ENCODE results near the gene CRTC3. TPM values are rescaled to one million over a fixed set of nuclear protein-coding genes. Genes with fewer than 3 reads are reported as not detected.

The CRTC3 gene
- total RNA-seq, 1 experiment from 2014 or later = 17.5 TPM

DNA sequence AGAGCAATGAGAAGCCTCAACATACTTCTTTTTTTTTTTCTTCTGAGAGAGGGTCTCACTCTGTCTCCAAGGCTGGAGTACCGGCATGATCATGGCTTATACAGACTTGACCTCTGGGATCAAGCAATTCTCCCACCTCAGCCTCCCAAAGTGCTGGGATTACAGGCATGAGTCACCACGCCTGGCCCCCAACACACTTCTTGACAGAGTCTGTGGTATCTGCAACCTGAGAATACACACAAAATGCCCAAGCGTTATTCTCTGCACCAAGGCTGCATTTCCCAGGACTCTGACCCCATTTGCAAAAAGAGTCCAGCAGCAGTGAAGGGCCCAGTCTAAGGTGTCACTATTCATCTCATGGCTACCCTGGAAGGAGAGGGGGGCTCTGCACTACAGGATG is 144.8 kb downstream of the CRTC3 start:
- no peak overlapping the region for H3K27ac Mint-ChIP-seq (ENCODE audit: unreplicated experiment)
- DNase-seq = no peak
- H3K27me3 Mint-ChIP-seq (ENCODE audit: unreplicated experiment) = peaks cover 51% of the 10 kb centered on the region
- H3K9me3 Mint-ChIP-seq (ENCODE audit: low read depth, unreplicated experiment) = no peaks in the 10 kb centered on the region
- intact Hi-C loops (cut with micrococcal nuclease; ENCODE audit: unreplicated experiment) = no loop called here
- H3K4me3 Mint-ChIP-seq (ENCODE audit: low read depth, unreplicated experiment) = no peak overlapping the region
- no peaks in the 10 kb centered on the region for H3K4me1 Mint-ChIP-seq (ENCODE audit: low read depth, unreplicated experiment)
- CTCF ChIA-PET = no interaction called here
- H3K36me3 Mint-ChIP-seq (ENCODE audit: insufficient read depth, unreplicated experiment) = no peaks in the 10 kb centered on the region
- TF ChIP-seq, protein P1, sequence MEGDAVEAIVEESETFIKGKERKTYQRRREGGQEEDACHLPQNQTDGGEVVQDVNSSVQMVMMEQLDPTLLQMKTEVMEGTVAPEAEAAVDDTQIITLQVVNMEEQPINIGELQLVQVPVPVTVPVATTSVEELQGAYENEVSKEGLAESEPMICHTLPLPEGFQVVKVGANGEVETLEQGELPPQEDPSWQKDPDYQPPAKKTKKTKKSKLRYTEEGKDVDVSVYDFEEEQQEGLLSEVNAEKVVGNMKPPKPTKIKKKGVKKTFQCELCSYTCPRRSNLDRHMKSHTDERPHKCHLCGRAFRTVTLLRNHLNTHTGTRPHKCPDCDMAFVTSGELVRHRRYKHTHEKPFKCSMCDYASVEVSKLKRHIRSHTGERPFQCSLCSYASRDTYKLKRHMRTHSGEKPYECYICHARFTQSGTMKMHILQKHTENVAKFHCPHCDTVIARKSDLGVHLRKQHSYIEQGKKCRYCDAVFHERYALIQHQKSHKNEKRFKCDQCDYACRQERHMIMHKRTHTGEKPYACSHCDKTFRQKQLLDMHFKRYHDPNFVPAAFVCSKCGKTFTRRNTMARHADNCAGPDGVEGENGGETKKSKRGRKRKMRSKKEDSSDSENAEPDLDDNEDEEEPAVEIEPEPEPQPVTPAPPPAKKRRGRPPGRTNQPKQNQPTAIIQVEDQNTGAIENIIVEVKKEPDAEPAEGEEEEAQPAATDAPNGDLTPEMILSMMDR (IDR thresholded peaks at IDR 0.05; ENCODE audit: unreplicated experiment) = no peak
- no TSS peak for BruUV-seq (replicated peaks)

DNA sequence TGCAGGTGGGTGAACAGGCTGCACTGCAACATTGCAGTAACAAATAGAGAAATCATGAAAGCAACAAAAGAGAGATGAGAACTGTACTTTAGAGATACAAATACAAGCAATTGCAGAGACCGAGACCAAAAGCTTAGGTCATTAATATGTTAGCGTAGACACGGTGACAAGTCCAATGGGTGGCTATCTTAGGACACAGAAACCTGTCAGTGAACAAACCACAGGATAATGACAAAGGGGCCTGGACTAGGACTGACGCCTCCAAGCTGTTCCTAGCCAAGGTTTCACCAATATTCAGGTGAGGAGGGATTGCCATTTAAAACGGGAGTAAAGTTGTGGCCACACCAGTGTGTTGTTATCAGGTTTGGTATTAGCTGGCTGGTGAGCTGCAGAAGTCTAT is 145.7 kb downstream of the CRTC3 start:
- no peaks in the 10 kb centered on the region for H3K36me3 Mint-ChIP-seq (ENCODE audit: insufficient read depth, unreplicated experiment)
- H3K4me1 Mint-ChIP-seq (ENCODE audit: low read depth, unreplicated experiment) = no peaks in the 10 kb centered on the region
- H3K9me3 Mint-ChIP-seq (ENCODE audit: low read depth, unreplicated experiment) = no peaks in the 10 kb centered on the region
- peaks cover 42% of the 10 kb centered on the region for H3K27me3 Mint-ChIP-seq (ENCODE audit: unreplicated experiment)
- CTCF ChIA-PET = no interaction called here
- no TSS peak for BruUV-seq (replicated peaks)
- H3K4me3 Mint-ChIP-seq (ENCODE audit: low read depth, unreplicated experiment) = no peak overlapping the region
- DNase-seq = no peak
- intact Hi-C loops (cut with micrococcal nuclease; ENCODE audit: unreplicated experiment) = no loop called here
- TF ChIP-seq, protein P1 (IDR thresholded peaks at IDR 0.05; ENCODE audit: unreplicated experiment) = no peak
- H3K27ac Mint-ChIP-seq (ENCODE audit: unreplicated experiment) = no peak overlapping the region

DNA sequence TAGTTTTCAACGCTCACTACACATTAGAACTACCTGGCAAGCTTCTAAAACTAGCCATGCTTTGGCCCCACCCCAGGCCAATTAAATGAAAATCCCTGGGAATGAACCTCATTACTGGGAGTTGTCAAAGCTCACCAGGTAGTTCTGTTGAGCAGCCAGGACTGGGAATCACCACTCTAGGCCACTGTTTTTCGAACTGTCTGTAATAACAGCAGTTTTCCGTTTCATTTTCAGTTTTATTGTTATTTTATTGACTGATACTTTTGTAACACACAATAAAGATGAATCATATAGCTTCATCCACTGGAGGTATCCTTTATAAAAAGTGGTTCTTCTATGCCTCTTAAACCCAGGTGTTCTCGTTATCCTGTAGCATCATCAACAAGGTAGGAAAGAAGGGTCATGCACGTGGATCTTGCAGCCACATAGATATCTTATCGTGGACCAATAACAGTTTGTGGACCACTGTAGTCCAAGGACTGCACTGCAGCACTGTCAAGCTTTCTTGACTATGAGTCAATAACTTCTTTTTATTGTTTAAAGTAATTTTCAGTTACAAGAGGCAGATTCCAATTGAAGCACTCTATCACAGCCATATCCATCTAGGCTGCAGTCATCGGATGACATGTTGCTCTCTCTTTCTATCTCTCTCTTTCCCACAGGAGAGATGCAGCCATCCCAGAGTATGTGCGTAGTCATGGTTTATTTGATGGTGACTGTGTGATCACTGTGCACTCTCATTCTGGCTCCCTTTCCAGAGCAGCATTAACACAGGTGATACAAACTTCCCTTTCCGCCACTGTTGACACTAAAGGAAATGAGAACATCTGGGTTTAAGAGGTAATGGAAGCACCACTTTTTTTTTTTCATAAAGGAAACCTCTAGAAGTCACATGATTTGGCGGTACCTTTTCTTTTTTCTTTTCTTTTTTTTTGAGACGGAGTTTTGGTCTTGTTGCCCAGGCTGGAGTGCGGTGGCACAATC is 148.4 kb downstream of the CRTC3 start:
- no peaks in the 10 kb centered on the region for H3K9me3 Mint-ChIP-seq (ENCODE audit: low read depth, unreplicated experiment)
- BruUV-seq (replicated peaks) = no TSS peak
- CTCF ChIA-PET = interaction anchor here (1.5 kb wide), 1 partner anchor 39 kb away, joined by 3 read pairs; the partner anchor contains the start of gene BLM
- no peak for DNase-seq
- no peak overlapping the region for H3K27ac Mint-ChIP-seq (ENCODE audit: unreplicated experiment)
- TF ChIP-seq, protein P1 (IDR thresholded peaks at IDR 0.05; ENCODE audit: unreplicated experiment) = no peak
- H3K4me1 Mint-ChIP-seq (ENCODE audit: low read depth, unreplicated experiment) = no peaks in the 10 kb centered on the region
- no peak overlapping the region for H3K4me3 Mint-ChIP-seq (ENCODE audit: low read depth, unreplicated experiment)
- peaks cover 16% of the 10 kb centered on the region for H3K27me3 Mint-ChIP-seq (ENCODE audit: unreplicated experiment)
- intact Hi-C loops (cut with micrococcal nuclease; ENCODE audit: unreplicated experiment) = no loop called here
- H3K36me3 Mint-ChIP-seq (ENCODE audit: insufficient read depth, unreplicated experiment) = no peaks in the 10 kb centered on the region

DNA sequence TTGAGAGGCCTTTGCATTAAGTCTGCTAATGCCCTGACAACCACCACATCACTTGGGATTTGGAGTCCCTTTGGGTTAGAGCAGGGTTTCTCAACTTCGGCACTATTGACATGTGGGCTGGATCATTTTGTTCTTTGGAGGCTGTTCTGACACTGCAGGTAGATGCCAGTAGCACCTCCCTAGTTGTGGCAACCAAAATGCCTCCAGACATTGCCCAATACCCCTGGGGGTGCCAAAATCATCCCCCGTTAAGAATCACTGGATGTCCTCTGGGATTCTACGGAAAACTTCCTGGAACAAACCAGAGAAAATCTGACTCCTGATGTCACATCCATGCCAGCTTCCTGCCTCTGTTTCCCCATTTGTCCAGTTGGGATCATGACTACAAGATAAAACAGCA is 150.2 kb downstream of the CRTC3 start:
- no peak for DNase-seq
- CTCF ChIA-PET = no interaction called here
- intact Hi-C loops (cut with micrococcal nuclease; ENCODE audit: unreplicated experiment) = no loop called here
- Mint-ChIP-seq H3K4me3 (ENCODE audit: low read depth, unreplicated experiment) (no peak overlapping the region), H3K27me3 (ENCODE audit: unreplicated experiment) (peaks cover 4% of the 10 kb centered on the region), H3K27ac (ENCODE audit: unreplicated experiment) (no peak overlapping the region), H3K9me3 (ENCODE audit: low read depth, unreplicated experiment) (no peaks in the 10 kb centered on the region), H3K36me3 (ENCODE audit: insufficient read depth, unreplicated experiment) (no peaks in the 10 kb centered on the region), H3K4me1 (ENCODE audit: low read depth, unreplicated experiment) (no peaks in the 10 kb centered on the region)
- no TSS peak for BruUV-seq (replicated peaks)
- TF ChIP-seq, protein P1 (IDR thresholded peaks at IDR 0.05; ENCODE audit: unreplicated experiment) = no peak

Data from Calu3 (cell line).